ENCODE measurements around the gene EPHB3.

DNA sequence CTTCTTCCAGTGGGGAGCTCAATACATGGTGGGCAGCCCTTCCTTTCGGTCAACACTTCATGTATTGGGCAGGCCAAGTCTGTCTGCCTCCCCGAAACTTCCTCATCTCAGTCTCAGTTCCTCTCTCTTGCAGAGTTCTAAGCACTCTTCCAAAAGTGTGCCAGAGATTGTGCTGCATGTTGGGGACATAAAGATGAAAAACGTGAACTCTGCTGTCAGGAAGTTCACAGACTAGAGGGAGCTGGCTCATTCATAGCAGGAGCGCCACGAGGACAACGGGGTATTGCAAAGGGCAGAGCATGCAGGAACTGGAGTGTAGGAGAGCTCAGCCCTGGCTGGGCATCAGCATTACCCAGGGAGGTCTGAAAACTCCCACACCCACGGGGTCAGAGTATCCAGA is 15.3 kb upstream of the EPHB3 start:
- TF ChIP-seq, protein P1, sequence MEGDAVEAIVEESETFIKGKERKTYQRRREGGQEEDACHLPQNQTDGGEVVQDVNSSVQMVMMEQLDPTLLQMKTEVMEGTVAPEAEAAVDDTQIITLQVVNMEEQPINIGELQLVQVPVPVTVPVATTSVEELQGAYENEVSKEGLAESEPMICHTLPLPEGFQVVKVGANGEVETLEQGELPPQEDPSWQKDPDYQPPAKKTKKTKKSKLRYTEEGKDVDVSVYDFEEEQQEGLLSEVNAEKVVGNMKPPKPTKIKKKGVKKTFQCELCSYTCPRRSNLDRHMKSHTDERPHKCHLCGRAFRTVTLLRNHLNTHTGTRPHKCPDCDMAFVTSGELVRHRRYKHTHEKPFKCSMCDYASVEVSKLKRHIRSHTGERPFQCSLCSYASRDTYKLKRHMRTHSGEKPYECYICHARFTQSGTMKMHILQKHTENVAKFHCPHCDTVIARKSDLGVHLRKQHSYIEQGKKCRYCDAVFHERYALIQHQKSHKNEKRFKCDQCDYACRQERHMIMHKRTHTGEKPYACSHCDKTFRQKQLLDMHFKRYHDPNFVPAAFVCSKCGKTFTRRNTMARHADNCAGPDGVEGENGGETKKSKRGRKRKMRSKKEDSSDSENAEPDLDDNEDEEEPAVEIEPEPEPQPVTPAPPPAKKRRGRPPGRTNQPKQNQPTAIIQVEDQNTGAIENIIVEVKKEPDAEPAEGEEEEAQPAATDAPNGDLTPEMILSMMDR (IDR thresholded peaks at IDR 0.05; ENCODE audit: insufficient read depth, low read depth, low read length) = no peak
- TF ChIP-seq EZH2 (IDR thresholded peaks at IDR 0.05; ENCODE audit: insufficient read depth, low read length) = no peak
